Right cardiac atrium (tissue), 5 donors: ENCODE results near the gene MAP3K10. TPM values are rescaled to one million over a fixed set of nuclear protein-coding genes. Genes with fewer than 3 reads are reported as not detected.

ENCODE experiments used
- ATAC-seq, 2 donors: fragments of 200-7000 bp; cut with Tn5 transposase; one replicate each; pipeline versions ENCODE4 v1.8.0 to v1.9.1; 2020; ENCODE audit warnings: moderate library complexity in 2 of 2, mild to moderate bottlenecking in 1 of 2
- DNase-seq, 3 donors: peaks; one replicate each; pipeline ENCODE4 v3.0.0-alpha.2; 2020
- H3K27ac ChIP-seq: one replicate; pipeline ENCODE4 v1.5.1; 2013; ENCODE audit warnings: mild to moderate bottlenecking, low read length, control low read depth, moderate library complexity
- H3K27me3 ChIP-seq: one replicate; pipeline ENCODE4 v1.6.1; 2013; ENCODE audit not compliant: control insufficient read depth, insufficient read depth
- H3K4me1 ChIP-seq: one replicate; pipeline ENCODE4 v1.6.1; 2013; ENCODE audit warnings: low read length; ENCODE audit not compliant: control insufficient read depth, insufficient read depth
- H3K4me3 ChIP-seq: one replicate; pipeline ENCODE4 v1.5.1; 2013; ENCODE audit warnings: low read length, control low read depth
- H3K9me3 ChIP-seq: one replicate; pipeline ENCODE4 v1.6.1; 2013; ENCODE audit warnings: low read length; ENCODE audit not compliant: control insufficient read depth
- WGBS: extraction: QIAGEN DNeasy Blood & Tissue Kit; methylation state at CpG from one replicate; pipeline ENCODE4 v1.1.7; 2013; 5-methylcytosine and 5-hydroxymethylcytosine counted together
- intact Hi-C, 4 donors: fragments of 100-400 bp; cut with DNase I; formaldehyde crosslinking; loops; one replicate each; pipeline versions ENCODE4 v1.11.0 to v1.14.0; 2022 to 2023
- polyA plus RNA-seq: library from polyadenylated mRNA; stranded (reverse); fragments of 200-250 nt; gene quantifications from one replicate; pipeline ENCODE4 v1.2.3, GENCODE V29; 2013
- total RNA-seq, 4 donors: library from RNA; stranded (reverse); fragmentation: NEBNext Ultra II Directional; extraction: Animal tissue kit (Norgen Biotek cat#: 25700); gene quantifications; one replicate each; pipeline ENCODE4 v1.2.1, GENCODE V29; 2021
- donor health status: healthy with polysubstance abuse.
- donor health status: DM: no; HTN: yes; CAD: no.
- donor health status: DM: no; HTN: no; CAD: no.
- donor health status: DM: no; HTN: yes; CAD: no; lungs with severe emphysema.
- donor health status: DM: yes; HTN: yes; CAD: no.

Gene MAP3K10
- total and polyA plus RNA-seq, 5 donors: 16.9 to 25.3 (median 20.4) TPM

- H3K9me3 ChIP-seq: no peaks in the 10 kb centered on the region
- intact Hi-C loops: no loop called here
- no peak overlapping the region for H3K27ac ChIP-seq
- DNase-seq (no peak), ATAC-seq (peak in 1 of 2 donors; percentile 25)
- H3K4me1 ChIP-seq: no peaks in the 10 kb centered on the region
- no peak overlapping the region for H3K4me3 ChIP-seq
- 96% methylated on average over 16 of the region's 16 CpGs for WGBS
- H3K27me3 ChIP-seq: no peaks in the 10 kb centered on the region
Observed at GRCh38 chr19:40204381-40204780, 13.2 kb downstream of the MAP3K10 start.

GRCh38 chr19:40205760-40206159, 14.5 kb downstream of the MAP3K10 start:
- DNase-seq (no peak), ATAC-seq (no peak)
- 98% methylated on average over 21 of the region's 21 CpGs for WGBS
- Histone ChIP-seq H3K27me3 (no peaks in the 10 kb centered on the region), H3K27ac (no peak overlapping the region), H3K4me1 (no peaks in the 10 kb centered on the region), H3K4me3 (no peak overlapping the region), H3K9me3 (no peaks in the 10 kb centered on the region)
- intact Hi-C loops: no loop called here

- 96% methylated on average over 5 of the region's 5 CpGs for WGBS
- H3K27me3 ChIP-seq: no peaks in the 10 kb centered on the region
- DNase-seq (no peak), ATAC-seq (no peak)
- intact Hi-C loops: no loop called here
- no peaks in the 10 kb centered on the region for H3K4me1 ChIP-seq
- no peaks in the 10 kb centered on the region for H3K9me3 ChIP-seq
- no peak overlapping the region for H3K27ac ChIP-seq
- H3K4me3 ChIP-seq: no peak overlapping the region
Observed at GRCh38 chr19:40208602-40209001, 17.4 kb downstream of the MAP3K10 start.

GRCh38 chr19:40210889-40211288, 19.7 kb downstream of the MAP3K10 start:
- Histone ChIP-seq H3K9me3 (no peaks in the 10 kb centered on the region), H3K4me3 (no peak overlapping the region), H3K27ac (no peak overlapping the region), H3K4me1 (no peaks in the 10 kb centered on the region), H3K27me3 (no peaks in the 10 kb centered on the region)
- ATAC-seq (no peak), DNase-seq (no peak)
- WGBS: 91% methylated on average over 5 of the region's 5 CpGs
- intact Hi-C loops: no loop called here

GRCh38 chr19:40213251-40213829, 22.1 kb downstream of the MAP3K10 start:
- Histone ChIP-seq H3K4me1 (no peaks in the 10 kb centered on the region), H3K4me3 (no peak overlapping the region), H3K9me3 (no peaks in the 10 kb centered on the region), H3K27ac (no peak overlapping the region), H3K27me3 (no peaks in the 10 kb centered on the region)
- 84% methylated on average over 53 of the region's 53 CpGs for WGBS
- peak in 1 of 3 donors; percentile 40 for DNase-seq
- intact Hi-C loops: no loop called here
- ATAC-seq: no peak

GRCh38 chr19:40213882-40214570, 22.8 kb downstream of the MAP3K10 start:
- peak in 1 of 3 donors; percentile 53 for DNase-seq
- H3K27ac ChIP-seq: no peak overlapping the region
- no peak for ATAC-seq
- 89% methylated on average over 50 of the region's 50 CpGs for WGBS
- intact Hi-C loops: no loop called here
- H3K4me1 ChIP-seq: no peaks in the 10 kb centered on the region
- no peak overlapping the region for H3K4me3 ChIP-seq
- H3K9me3 ChIP-seq: no peaks in the 10 kb centered on the region
- no peaks in the 10 kb centered on the region for H3K27me3 ChIP-seq

- Histone ChIP-seq H3K9me3 (no peaks in the 10 kb centered on the region), H3K4me1 (no peaks in the 10 kb centered on the region), H3K27me3 (no peaks in the 10 kb centered on the region), H3K27ac (no peak overlapping the region), H3K4me3 (no peak overlapping the region)
- DNase-seq (peak in 1 of 3 donors; percentile 48), ATAC-seq (no peak)
- WGBS: 88% methylated on average over 22 of the region's 22 CpGs
- intact Hi-C loops: no loop called here
Observed at GRCh38 chr19:40214936-40215335, 23.7 kb downstream of the MAP3K10 start.

- H3K27me3 ChIP-seq: no peaks in the 10 kb centered on the region
- intact Hi-C loops: no loop called here
- H3K4me1 ChIP-seq: no peaks in the 10 kb centered on the region
- no peak for DNase-seq
- no peak for ATAC-seq
- no peak overlapping the region for H3K4me3 ChIP-seq
- WGBS: 50% methylated on average over 23 of the region's 23 CpGs
- no peaks in the 10 kb centered on the region for H3K9me3 ChIP-seq
- no peak overlapping the region for H3K27ac ChIP-seq
Observed at GRCh38 chr19:40216013-40216776, 25.0 kb downstream of the MAP3K10 start.

GRCh38 chr19:40216777-40217026, 25.5 kb downstream of the MAP3K10 start:
- no peak overlapping the region for H3K27ac ChIP-seq
- no peaks in the 10 kb centered on the region for H3K9me3 ChIP-seq
- intact Hi-C loops: no loop called here
- no peak overlapping the region for H3K4me3 ChIP-seq
- 29% methylated on average over 9 of the region's 9 CpGs for WGBS
- H3K27me3 ChIP-seq: no peaks in the 10 kb centered on the region
- no peak for DNase-seq
- H3K4me1 ChIP-seq: no peaks in the 10 kb centered on the region
- ATAC-seq: no peak

- no peaks in the 10 kb centered on the region for H3K27me3 ChIP-seq
- WGBS: 7% methylated on average over 54 of the region's 54 CpGs
- DNase-seq (peak in 2 of 3 donors; percentile 63 to 65), ATAC-seq (no peak)
- no peaks in the 10 kb centered on the region for H3K4me1 ChIP-seq
- no peak overlapping the region for H3K27ac ChIP-seq
- intact Hi-C loops: no loop called here
- no peak overlapping the region for H3K4me3 ChIP-seq
- no peaks in the 10 kb centered on the region for H3K9me3 ChIP-seq
Observed at GRCh38 chr19:40217027-40217810, 26.0 kb downstream of the MAP3K10 start.
